ENCODE results near the gene CERS6.

Gene CERS6

GRCh38 chr2:168679081-168679480 lies 223.0 kb downstream of the CERS6 start (continued):
- TF ChIP-seq ZNF529 (tag by site-specific recombination; IDR thresholded peaks at IDR 0.05; ENCODE audit: insufficient replicate concordance) = no peak
- TF ChIP-seq ZFP3 (tag by site-specific recombination; IDR thresholded peaks at IDR 0.05; ENCODE audit: low read depth) = no peak

GRCh38 chr2:168679741-168680310 lies 223.8 kb downstream of the CERS6 start:
- Histone ChIP-seq H3K4me1 (ENCODE audit: control insufficient read depth, insufficient read depth, low read length) (peaks cover 21% of the 10 kb centered on the region), H3K4me3 (ENCODE audit: low read depth, low read length) (no peak overlapping the region), H3K36me3 (ENCODE audit: control insufficient read depth in 2 of 2, insufficient read depth in 1 of 2, low read length in 2 of 2) (no peaks in the 10 kb centered on the region), H3K9me3 (ENCODE audit: control insufficient read depth, insufficient read depth, low read depth, low read length) (no peaks in the 10 kb centered on the region), H3K27ac (ENCODE audit: extremely low read depth, low read depth, low read length) (no peak overlapping the region)
- CTCF ChIA-PET = no interaction called here
- POLR2A ChIA-PET = no interaction called here
- TF ChIP-seq OSR2 (tag by site-specific recombination; IDR thresholded peaks at IDR 0.05) (peak; percentile 52; the same call in 1 of the 2 replicates), GLI2 (tag by site-specific recombination; IDR thresholded peaks at IDR 0.05; ENCODE audit: borderline replicate concordance, low read depth) (0 out of 2 replicates have a peak, but pooled peaks have one; percentile 14), ZSCAN30 (tag by site-specific recombination; IDR thresholded peaks at IDR 0.05) (0 out of 2 replicates have a peak, but pooled peaks have one; percentile 19), TRIM28 (IDR thresholded peaks at IDR 0.05; ENCODE audit: borderline replicate concordance, low read length) (peak; percentile 78; the same call in 1 of the 2 replicates), BCL11B (tag by site-specific recombination; IDR thresholded peaks at IDR 0.05; ENCODE audit: low read depth) (peak; percentile 39; the same call in 1 of the 2 replicates), TCF7L2 (IDR thresholded peaks at IDR 0.05; ENCODE audit: borderline replicate concordance, low read depth, low read length) (peak; percentile 97), ZNF843 (tag by site-specific recombination; IDR thresholded peaks at IDR 0.05) (peak; percentile 89), ZIC2 (tag by site-specific recombination; IDR thresholded peaks at IDR 0.05) (0 out of 2 replicates have a peak, but pooled peaks have one; percentile 36), OVOL3 (tag by site-specific recombination; IDR thresholded peaks at IDR 0.05) (no peak), ZNF48 (tag by site-specific recombination; IDR thresholded peaks at IDR 0.05) (no peak), ZNF560 (tag by site-specific recombination; IDR thresholded peaks at IDR 0.05; ENCODE audit: borderline replicate concordance) (no peak), ZNF701 (tag by site-specific recombination; IDR thresholded peaks at IDR 0.05) (no peak), ZNF654 (tag by site-specific recombination; IDR thresholded peaks at IDR 0.05; ENCODE audit: low read depth) (no peak), GLIS2 (tag by site-specific recombination; IDR thresholded peaks at IDR 0.05) (no peak), ZEB2 (tag by site-specific recombination; IDR thresholded peaks at IDR 0.05) (peak; percentile 62; the same call in 1 of the 2 replicates), ZNF341 (tag by site-specific recombination; IDR thresholded peaks at IDR 0.05; ENCODE audit: low read depth) (no peak), FEZF1 (tag by site-specific recombination; IDR thresholded peaks at IDR 0.05) (peak; percentile 92), ZNF366 (tag by site-specific recombination; conservative IDR thresholded peaks at IDR 0.05) (peak; percentile 36; the same call in 1 of the 2 replicates)
- TF ChIP-seq, protein P1, sequence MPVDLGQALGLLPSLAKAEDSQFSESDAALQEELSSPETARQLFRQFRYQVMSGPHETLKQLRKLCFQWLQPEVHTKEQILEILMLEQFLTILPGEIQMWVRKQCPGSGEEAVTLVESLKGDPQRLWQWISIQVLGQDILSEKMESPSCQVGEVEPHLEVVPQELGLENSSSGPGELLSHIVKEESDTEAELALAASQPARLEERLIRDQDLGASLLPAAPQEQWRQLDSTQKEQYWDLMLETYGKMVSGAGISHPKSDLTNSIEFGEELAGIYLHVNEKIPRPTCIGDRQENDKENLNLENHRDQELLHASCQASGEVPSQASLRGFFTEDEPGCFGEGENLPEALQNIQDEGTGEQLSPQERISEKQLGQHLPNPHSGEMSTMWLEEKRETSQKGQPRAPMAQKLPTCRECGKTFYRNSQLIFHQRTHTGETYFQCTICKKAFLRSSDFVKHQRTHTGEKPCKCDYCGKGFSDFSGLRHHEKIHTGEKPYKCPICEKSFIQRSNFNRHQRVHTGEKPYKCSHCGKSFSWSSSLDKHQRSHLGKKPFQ (tag by site-specific recombination; IDR thresholded peaks at IDR 0.05) = 0 out of 2 replicates have a peak, but pooled peaks have one; percentile 15
- TF ChIP-seq, protein P2, sequence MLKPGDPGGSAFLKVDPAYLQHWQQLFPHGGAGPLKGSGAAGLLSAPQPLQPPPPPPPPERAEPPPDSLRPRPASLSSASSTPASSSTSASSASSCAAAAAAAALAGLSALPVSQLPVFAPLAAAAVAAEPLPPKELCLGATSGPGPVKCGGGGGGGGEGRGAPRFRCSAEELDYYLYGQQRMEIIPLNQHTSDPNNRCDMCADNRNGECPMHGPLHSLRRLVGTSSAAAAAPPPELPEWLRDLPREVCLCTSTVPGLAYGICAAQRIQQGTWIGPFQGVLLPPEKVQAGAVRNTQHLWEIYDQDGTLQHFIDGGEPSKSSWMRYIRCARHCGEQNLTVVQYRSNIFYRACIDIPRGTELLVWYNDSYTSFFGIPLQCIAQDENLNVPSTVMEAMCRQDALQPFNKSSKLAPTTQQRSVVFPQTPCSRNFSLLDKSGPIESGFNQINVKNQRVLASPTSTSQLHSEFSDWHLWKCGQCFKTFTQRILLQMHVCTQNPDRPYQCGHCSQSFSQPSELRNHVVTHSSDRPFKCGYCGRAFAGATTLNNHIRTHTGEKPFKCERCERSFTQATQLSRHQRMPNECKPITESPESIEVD (tag by site-specific recombination; IDR thresholded peaks at IDR 0.05) = peak; percentile 89
- TF ChIP-seq, protein P3, sequence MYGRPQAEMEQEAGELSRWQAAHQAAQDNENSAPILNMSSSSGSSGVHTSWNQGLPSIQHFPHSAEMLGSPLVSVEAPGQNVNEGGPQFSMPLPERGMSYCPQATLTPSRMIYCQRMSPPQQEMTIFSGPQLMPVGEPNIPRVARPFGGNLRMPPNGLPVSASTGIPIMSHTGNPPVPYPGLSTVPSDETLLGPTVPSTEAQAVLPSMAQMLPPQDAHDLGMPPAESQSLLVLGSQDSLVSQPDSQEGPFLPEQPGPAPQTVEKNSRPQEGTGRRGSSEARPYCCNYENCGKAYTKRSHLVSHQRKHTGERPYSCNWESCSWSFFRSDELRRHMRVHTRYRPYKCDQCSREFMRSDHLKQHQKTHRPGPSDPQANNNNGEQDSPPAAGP (tag by site-specific recombination; IDR thresholded peaks at IDR 0.05) = no peak
- TF ChIP-seq, protein P4, sequence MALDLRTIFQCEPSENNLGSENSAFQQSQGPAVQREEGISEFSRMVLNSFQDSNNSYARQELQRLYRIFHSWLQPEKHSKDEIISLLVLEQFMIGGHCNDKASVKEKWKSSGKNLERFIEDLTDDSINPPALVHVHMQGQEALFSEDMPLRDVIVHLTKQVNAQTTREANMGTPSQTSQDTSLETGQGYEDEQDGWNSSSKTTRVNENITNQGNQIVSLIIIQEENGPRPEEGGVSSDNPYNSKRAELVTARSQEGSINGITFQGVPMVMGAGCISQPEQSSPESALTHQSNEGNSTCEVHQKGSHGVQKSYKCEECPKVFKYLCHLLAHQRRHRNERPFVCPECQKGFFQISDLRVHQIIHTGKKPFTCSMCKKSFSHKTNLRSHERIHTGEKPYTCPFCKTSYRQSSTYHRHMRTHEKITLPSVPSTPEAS (tag by site-specific recombination; IDR thresholded peaks at IDR 0.05) = no peak
